HG03060 (cell line): ENCODE measurements around the gene KLC3.
"Not testable (repeated sequence)": the region's sequence is repeated elsewhere in the genome, so short reads cannot be mapped to it uniquely, and the experiment has no call there.

Experiments
- ATAC-seq: cut with Tn5 transposase; IDR thresholded peaks from one replicate; pipeline ENCODE4 v1.9.1; 2021; ENCODE audit warnings: low read depth, moderate number of reproducible peaks; ENCODE audit not compliant: unreplicated experiment

KLC3 gene

DNA sequence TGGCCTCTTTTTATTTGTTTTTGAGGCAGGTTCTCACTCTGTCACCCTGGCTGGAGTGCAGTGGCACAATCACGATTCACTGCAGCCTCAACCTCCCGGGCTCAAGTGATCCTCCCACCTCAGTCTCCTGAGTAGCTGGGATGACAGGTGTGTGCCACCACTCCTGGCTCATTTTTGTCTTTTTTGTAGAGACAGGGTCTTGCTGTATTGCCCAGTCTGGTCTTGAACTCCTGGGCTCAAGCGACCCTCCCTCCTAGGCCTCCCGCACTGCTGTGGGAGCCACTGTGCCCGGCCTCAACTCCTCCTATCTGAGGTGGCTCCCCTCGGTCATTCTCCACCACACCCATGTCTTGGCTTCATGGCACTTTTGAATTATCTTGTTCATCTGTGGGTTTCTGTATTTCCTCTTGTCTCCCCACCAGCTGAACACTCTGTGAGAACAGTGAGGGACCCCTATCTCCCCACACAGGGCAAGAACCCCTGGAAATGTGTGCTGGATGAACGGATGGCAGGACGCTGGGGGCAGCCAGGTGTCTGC is 25.8 kb upstream of the KLC3 start:
- ATAC-seq, result no peak

DNA sequence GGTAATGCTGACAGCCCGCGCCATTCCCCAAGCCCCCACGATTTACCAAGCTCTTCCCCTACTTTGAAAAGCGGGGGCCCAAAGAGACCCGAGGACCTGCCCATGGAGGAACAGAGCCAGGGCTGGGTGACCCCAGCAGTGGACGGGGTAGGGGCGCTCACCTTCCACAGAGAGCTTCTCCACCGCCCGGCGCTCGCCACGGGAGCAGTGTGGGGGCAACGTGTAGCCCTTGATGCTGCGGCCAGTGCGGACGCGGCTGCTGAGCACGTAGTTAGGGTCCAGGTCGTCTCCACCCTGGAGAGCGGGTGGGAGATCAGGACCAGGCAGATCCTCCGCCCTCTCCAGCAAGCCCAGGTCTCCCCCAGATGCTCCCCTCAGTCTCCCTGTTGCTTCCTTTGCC is 25.2 kb upstream of the KLC3 start:
- no peak for ATAC-seq

- ATAC-seq, result no peak
These were observed 19.4 kb upstream of the KLC3 start for GRCh38 chr19:45320997-45321775.

GRCh38 chr19:45321848-45322247 is 18.7 kb upstream of the KLC3 start:
- ATAC-seq, result no peak

DNA sequence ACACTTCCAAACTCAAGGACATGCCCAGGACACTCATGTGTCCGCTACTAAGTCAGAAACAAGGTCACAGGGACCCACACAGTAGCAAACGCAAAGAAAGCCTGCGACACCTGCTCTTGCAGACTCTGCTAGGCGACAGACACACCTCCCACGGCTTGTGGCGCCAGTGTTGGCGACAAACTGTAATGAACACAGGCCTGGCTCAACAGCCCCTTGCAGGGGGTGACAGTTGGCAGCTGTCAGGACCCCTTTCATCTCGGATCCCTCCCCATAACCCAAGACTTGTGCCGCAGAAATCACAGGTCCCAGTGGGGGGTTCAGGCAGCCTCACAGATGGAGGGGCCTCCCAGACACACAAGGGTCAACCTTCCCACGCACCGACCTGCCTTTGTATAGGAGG is 18.2 kb upstream of the KLC3 start:
- no peak for ATAC-seq

GRCh38 chr19:45322744-45323281 is 17.7 kb upstream of the KLC3 start, which contains the start of gene CKM:
Gene CKM (minus strand): TSS chr19:45322875. CDS start chr19:45319713, 3,162 bp downstream.
- no peak for ATAC-seq

DNA sequence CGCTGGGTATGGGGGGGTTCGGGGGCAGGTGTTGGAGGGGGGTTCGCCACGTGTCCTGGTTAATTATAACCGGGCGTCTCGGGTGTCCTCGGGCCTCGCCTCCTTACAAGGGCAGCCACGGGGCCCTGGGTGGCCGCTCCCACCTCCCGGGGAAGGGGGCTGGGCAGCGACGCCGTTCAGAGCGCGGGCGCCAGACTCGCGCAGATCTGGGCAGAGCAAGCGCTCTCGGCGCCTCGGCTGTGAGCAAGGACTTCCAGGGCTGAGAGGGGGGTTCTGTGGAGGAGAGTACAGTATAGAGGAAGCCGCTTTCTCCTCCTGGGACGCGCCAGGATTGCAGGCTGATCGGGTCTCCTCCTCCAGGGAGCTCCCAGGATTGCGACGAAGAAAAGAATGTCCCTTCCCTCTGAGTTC is 16.9 kb upstream of the KLC3 start:
- no peak for ATAC-seq

DNA sequence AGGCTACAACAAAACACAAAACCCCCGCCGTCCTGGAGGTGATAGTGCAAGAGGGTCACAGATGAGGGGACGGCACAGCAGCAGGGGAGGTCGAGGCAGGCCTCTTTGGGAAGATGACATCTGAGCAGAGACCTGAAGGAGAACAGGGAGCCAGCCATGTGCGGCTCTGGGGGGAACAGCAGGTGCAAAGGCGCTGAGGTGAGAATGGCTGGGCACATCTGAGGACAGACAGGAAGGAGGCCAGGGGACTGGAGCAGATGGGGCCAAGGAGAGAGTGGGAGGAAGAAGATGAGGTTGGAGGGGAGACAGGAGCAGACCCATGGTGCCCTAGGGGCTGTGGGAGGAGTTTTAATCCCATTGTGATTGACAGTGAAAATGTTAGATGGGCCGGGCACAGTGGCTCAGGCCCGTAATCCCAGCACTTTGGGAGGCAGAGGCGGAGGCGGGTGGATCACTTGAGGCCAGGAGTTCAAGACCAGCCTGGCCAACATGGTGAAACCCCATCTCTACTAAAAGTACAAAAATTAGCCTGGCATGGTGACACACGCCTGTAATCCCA is 16.1 kb upstream of the KLC3 start:
- no peak for ATAC-seq

GRCh38 chr19:45327404-45328143 is 13.0 kb upstream of the KLC3 start:
- no peak for ATAC-seq

- ATAC-seq, result no peak
These were observed 9.1 kb upstream of the KLC3 start for GRCh38 chr19:45331411-45331810.

- ATAC-seq, result no peak
These were observed 6.8 kb upstream of the KLC3 start for GRCh38 chr19:45333609-45334303.

- not testable (repeated sequence) for ATAC-seq
These were observed 5.7 kb upstream of the KLC3 start for GRCh38 chr19:45334881-45335280.

- ATAC-seq, result no peak
These were observed 3.8 kb upstream of the KLC3 start for GRCh38 chr19:45336696-45337251.

DNA sequence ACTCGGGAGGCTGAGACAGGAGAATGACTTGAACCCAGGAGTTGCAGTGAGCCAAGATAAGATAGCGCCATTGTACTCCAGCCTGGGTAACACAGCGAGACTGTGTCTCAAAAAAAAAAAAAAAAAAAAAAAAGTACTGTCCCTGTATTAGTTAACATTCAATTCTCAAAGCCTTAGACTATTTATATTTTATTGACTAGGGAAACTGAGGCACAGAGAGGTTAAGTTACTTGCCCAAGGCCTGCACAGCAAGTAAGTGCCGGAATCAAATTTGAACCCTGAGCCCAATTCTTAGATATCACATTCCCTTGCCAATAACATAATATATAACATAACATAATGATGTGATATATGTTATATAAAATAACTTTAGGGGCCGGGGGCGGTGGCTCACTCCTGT is 921 bp upstream of the KLC3 start:
- ATAC-seq, result no peak

DNA sequence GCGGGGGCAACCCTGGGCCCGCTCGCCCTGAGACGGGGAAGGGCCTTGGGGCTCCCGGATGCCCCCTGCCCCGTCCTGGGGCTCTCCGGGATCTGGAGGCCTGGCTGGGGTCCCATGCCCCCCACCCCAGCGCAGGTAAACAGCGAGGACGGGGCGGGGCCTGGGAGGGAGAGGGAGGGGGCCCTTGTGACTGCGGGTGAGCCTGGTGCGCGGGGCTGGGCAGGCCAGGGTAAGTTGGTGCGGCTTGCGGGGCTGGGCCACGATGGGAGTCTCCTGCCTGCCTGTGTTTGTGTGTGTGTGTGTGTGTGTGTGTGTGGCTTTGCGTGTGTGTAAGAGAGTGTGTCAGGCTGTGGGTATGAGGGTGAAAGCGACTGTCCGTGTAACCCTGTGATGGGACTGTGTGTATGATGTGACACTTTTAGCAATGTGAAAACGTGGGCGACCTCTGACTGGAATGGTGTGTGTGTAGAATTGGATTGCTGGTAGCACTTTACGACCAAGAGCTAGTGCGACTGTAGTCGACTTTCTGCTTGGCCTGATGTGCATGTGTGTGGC is 426 bp downstream of the KLC3 start:
- ATAC-seq, result no peak

- no peak for ATAC-seq
These were observed 2.4 kb downstream of the KLC3 start for GRCh38 chr19:45342911-45343310.

- ATAC-seq, result no peak
These were observed 4.3 kb downstream of the KLC3 start for GRCh38 chr19:45344621-45345505.

- no peak for ATAC-seq
These were observed 4.9 kb downstream of the KLC3 start for GRCh38 chr19:45345506-45345860.

DNA sequence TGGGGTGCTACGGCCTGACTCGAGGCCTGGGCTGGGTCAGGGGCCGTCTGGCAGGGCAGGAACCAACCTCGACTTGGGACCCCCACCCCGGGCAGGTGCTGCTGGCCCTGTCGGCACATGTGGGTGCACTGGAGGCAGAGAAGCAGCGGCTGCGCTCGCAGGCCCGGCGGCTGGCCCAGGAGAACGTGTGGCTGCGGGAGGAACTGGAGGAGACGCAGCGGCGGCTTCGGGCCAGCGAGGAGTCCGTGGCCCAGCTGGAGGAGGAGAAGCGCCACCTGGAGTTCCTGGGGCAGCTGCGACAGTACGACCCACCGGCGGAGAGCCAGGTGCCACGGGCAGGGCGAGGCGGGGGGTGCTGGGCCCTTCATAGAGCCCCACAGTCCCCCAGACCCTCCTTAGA is 5.9 kb downstream of the KLC3 start:
- ATAC-seq, result no peak
